CD14-positive monocyte (primary cell): ENCODE data around the gene LRSAM1. TPM values are rescaled to one million over a fixed set of nuclear protein-coding genes. Genes with fewer than 3 reads are reported as not detected.
A peak's percentile ranks its signal among the peaks of the same experiment; 100 is the strongest.

Experiments used
- DNase-seq, 3 donors: peaks; one replicate each; pipeline ENCODE4 v3.0.0-alpha.2; 2011 to 2022
- H2AFZ ChIP-seq: 2 replicates; pipeline ENCODE4 v1.6.0; 2012; ENCODE audit warnings: mild to moderate bottlenecking, low read depth, low read length, inconsistent platforms; ENCODE audit not compliant: insufficient read depth, poor library complexity, severe bottlenecking
- H3K27ac ChIP-seq, 2 donors: 1 replicate in 1 of 2; 2 replicates in 1 of 2; pipeline ENCODE4 v1.5.1; 2012 to 2013; ENCODE audit warnings: low read length in 2 of 2, control low read depth in 1 of 2, inconsistent platforms in 1 of 2, low read depth in 1 of 2, mild to moderate bottlenecking in 1 of 2
- H3K27me3 ChIP-seq, 2 donors: one replicate each; pipeline versions ENCODE4 v1.6.0 to v1.6.1; 2011 to 2013; ENCODE audit warnings: low read length in 2 of 2; ENCODE audit not compliant: control insufficient read depth in 2 of 2, insufficient read depth in 2 of 2
- H3K36me3 ChIP-seq, 2 donors: replicated peaks in 1 of 2; 1 replicate in 1 of 2; 2 replicates in 1 of 2; pipeline versions ENCODE4 v1.5.1 to v1.6.1; 2012 to 2013; ENCODE audit warnings: low read length in 2 of 2, control low read depth in 1 of 2, inconsistent platforms in 1 of 2, mild to moderate bottlenecking in 1 of 2; ENCODE audit not compliant: insufficient read depth in 2 of 2, control insufficient read depth in 1 of 2
- H3K4me1 ChIP-seq, 2 donors: 1 replicate in 1 of 2; 2 replicates in 1 of 2; pipeline versions ENCODE4 v1.5.1 to v1.6.1; 2012 to 2013; ENCODE audit warnings: low read length in 2 of 2, control low read depth in 1 of 2, inconsistent platforms in 1 of 2, mild to moderate bottlenecking in 1 of 2, moderate library complexity in 1 of 2; ENCODE audit not compliant: insufficient read depth in 2 of 2, control insufficient read depth in 1 of 2
- H3K4me2 ChIP-seq: replicated peaks from 2 replicates; pipeline ENCODE3; 2012; ENCODE audit warnings: low read length, moderate library complexity, mild to moderate bottlenecking; ENCODE audit not compliant: poor library complexity, severe bottlenecking; ENCODE audit errors: extremely low read depth
- H3K4me3 ChIP-seq, 3 experiments: fragments of 200-600 bp in 1 of 3; sonication (generic) in 1 of 3; replicated peaks in 1 of 3; 1 replicate in 2 of 3; 2 replicates in 1 of 3; pipeline ENCODE4 v1.5.1; 2011 to 2013; ENCODE audit warnings: low read length in 3 of 3, mild to moderate bottlenecking in 3 of 3, control low read depth in 2 of 3, low read depth in 2 of 3, inconsistent platforms in 1 of 3, moderate library complexity in 1 of 3
- H3K79me2 ChIP-seq: 2 replicates; pipeline ENCODE4 v1.6.0; 2012; ENCODE audit warnings: mild to moderate bottlenecking, control low read depth, inconsistent platforms, low read length, moderate library complexity; ENCODE audit not compliant: insufficient read depth
- H3K9ac ChIP-seq: 2 replicates; pipeline ENCODE4 v1.6.0; 2017; ENCODE audit warnings: low read length, mild to moderate bottlenecking; ENCODE audit not compliant: insufficient read depth, poor library complexity, severe bottlenecking
- H3K9me3 ChIP-seq, 2 donors: replicated peaks in 1 of 2; 1 replicate in 1 of 2; 2 replicates in 1 of 2; pipeline versions ENCODE4 v1.5.1 to v1.6.1; 2012 to 2013; ENCODE audit warnings: low read length in 2 of 2, control low read depth in 1 of 2; ENCODE audit not compliant: control insufficient read depth in 1 of 2, insufficient read depth in 1 of 2
- H4K20me1 ChIP-seq: 2 replicates; pipeline ENCODE4 v1.6.0; 2012; ENCODE audit warnings: mild to moderate bottlenecking, low read length, control low read depth, moderate library complexity; ENCODE audit not compliant: insufficient read depth
- H3K27ac Mint-ChIP-seq, 7 donors: one replicate each; pipeline ENCODE4 v1.8.0; 2020; ENCODE audit warnings: mild to moderate bottlenecking in 7 of 7, mixed read lengths in 7 of 7, moderate library complexity in 6 of 7, inconsistent platforms in 2 of 7
- H3K27me3 Mint-ChIP-seq, 3 donors: one replicate each; pipeline ENCODE4 v1.8.0; 2021 to 2022; ENCODE audit warnings: low read depth in 3 of 3, mild to moderate bottlenecking in 3 of 3, mixed read lengths in 3 of 3, moderate library complexity in 3 of 3, inconsistent platforms in 1 of 3
- H3K36me3 Mint-ChIP-seq, 2 donors: one replicate each; pipeline ENCODE4 v1.8.0; 2020; ENCODE audit warnings: mixed read lengths in 2 of 2, inconsistent platforms in 1 of 2, mild to moderate bottlenecking in 1 of 2
- H3K4me1 Mint-ChIP-seq: one replicate; pipeline ENCODE4 v1.8.0; 2020; ENCODE audit warnings: mild to moderate bottlenecking, mixed read lengths
- H3K4me3 Mint-ChIP-seq, 2 donors: one replicate each; pipeline ENCODE4 v1.8.0; 2020; ENCODE audit warnings: mild to moderate bottlenecking in 2 of 2, mixed read lengths in 2 of 2, moderate library complexity in 1 of 2
- H3K9me3 Mint-ChIP-seq, 7 donors: one replicate each; pipeline ENCODE4 v1.8.0; 2020 to 2022; ENCODE audit warnings: mixed read lengths in 7 of 7, mild to moderate bottlenecking in 6 of 7, moderate library complexity in 6 of 7, inconsistent platforms in 2 of 7
- CTCF ChIP-seq: fragments of 200-600 bp; IDR thresholded peaks from one replicate; pipeline ENCODE4 v1.8.0; 2022; ENCODE audit warnings: antibody characterized with exemption, mild to moderate bottlenecking
- WGBS: methylation state at CpG from one replicate; pipeline ENCODE4 v1.1.5; 2013; ENCODE audit warnings: missing lambda C conversion rate; ENCODE audit not compliant: insufficient coverage; 5-methylcytosine and 5-hydroxymethylcytosine counted together
- intact Hi-C, 2 donors: fragments of 100-400 bp; cut with micrococcal nuclease; formaldehyde crosslinking; loops; one replicate each; pipeline versions ENCODE4 v1.15.0 to v1.15.1; 2023
- polyA plus RNA-seq, 3 donors: library from polyadenylated mRNA; depleted of rRNA in 1 of 3; unstranded in 2 of 3; stranded (reverse) in 1 of 3; fragments of 300-500 nt in 2 of 3; fragments of >200 nt in 1 of 3; fragmentation: Illumina TruSeq in 2 of 3; gene quantifications; 1 replicate in 2 of 3; 2 replicates in 1 of 3; pipeline ENCODE4 v1.2.3, GENCODE V29; 2012 to 2021

LRSAM1 gene
- polyA plus RNA-seq, 3 donors = 6.0 to 19.8 (median 8.2) TPM

GRCh38 chr9:127422133-127422782, 29.1 kb upstream of the LRSAM1 start:
- DNase-seq = no peak
- no peak for TF ChIP-seq CTCF
- no peaks in the 10 kb centered on the region for H3K9me3 Mint-ChIP-seq
- no peak overlapping the region for H3K4me2 ChIP-seq
- no peak overlapping the region for H2AFZ ChIP-seq
- peaks cover 31 to 35% of the 10 kb centered on the region in 2 donors for H3K4me1 ChIP-seq
- H3K9ac ChIP-seq = no peak overlapping the region
- H3K27me3 ChIP-seq = no peaks in the 10 kb centered on the region
- peaks cover 50% of the 10 kb centered on the region for H3K79me2 ChIP-seq
- H4K20me1 ChIP-seq = no peaks in the 10 kb centered on the region
- H3K4me1 Mint-ChIP-seq = peaks cover 45% of the 10 kb centered on the region
- H3K27me3 Mint-ChIP-seq = peaks cover 1 to 8% (median 3%) of the 10 kb centered on the region in 3 donors
- peak overlapping the region in 2 of 7 donors; percentile 45 to 75 for H3K27ac Mint-ChIP-seq
- no peak overlapping the region for H3K4me3 Mint-ChIP-seq
- intact Hi-C loops = no loop called here
- no CpG with 5 or more reads among the region's 10 CpGs for WGBS
- no peak overlapping the region for H3K4me3 ChIP-seq
- no peaks in the 10 kb centered on the region for H3K9me3 ChIP-seq
- H3K36me3 ChIP-seq = no peaks in the 10 kb centered on the region
- H3K27ac ChIP-seq = no peak overlapping the region
- peaks cover 6 to 8% of the 10 kb centered on the region in 2 donors for H3K36me3 Mint-ChIP-seq

GRCh38 chr9:127422787-127423186, 28.5 kb upstream of the LRSAM1 start:
- TF ChIP-seq CTCF = no peak
- H3K9ac ChIP-seq = no peak overlapping the region
- H3K4me1 Mint-ChIP-seq = peaks cover 45% of the 10 kb centered on the region
- H3K4me2 ChIP-seq = peak overlapping the region; percentile 85
- peaks cover 56% of the 10 kb centered on the region for H3K79me2 ChIP-seq
- peaks cover 0 to 4% (median 2%) of the 10 kb centered on the region in 3 donors for H3K27me3 Mint-ChIP-seq
- peak overlapping the region in 1 of 3 experiments; percentile 79 for H3K4me3 ChIP-seq
- H4K20me1 ChIP-seq = no peaks in the 10 kb centered on the region
- no peak for DNase-seq
- peaks cover 0 to 3% of the 10 kb centered on the region in 2 donors for H3K36me3 ChIP-seq
- no peaks in the 10 kb centered on the region for H3K9me3 Mint-ChIP-seq
- H3K27me3 ChIP-seq = no peaks in the 10 kb centered on the region
- H3K36me3 Mint-ChIP-seq = peaks cover 6 to 9% of the 10 kb centered on the region in 2 donors
- no peaks in the 10 kb centered on the region for H3K9me3 ChIP-seq
- H3K4me1 ChIP-seq = peaks cover 31 to 35% of the 10 kb centered on the region in 2 donors
- H3K4me3 Mint-ChIP-seq = peak overlapping the region in 1 of 2 donors; percentile 99
- H3K27ac ChIP-seq = no peak overlapping the region
- no peak overlapping the region for H2AFZ ChIP-seq
- peak overlapping the region in 1 of 7 donors; percentile 94 for H3K27ac Mint-ChIP-seq
- WGBS = no CpG with 5 or more reads among the region's 6 CpGs
- intact Hi-C loops = no loop called here
